ENCODE results near the gene STMP1. TPM values are rescaled to one million over a fixed set of nuclear protein-coding genes. Genes with fewer than 3 reads are reported as not detected.
A peak's percentile ranks its signal among the peaks of the same experiment; 100 is the strongest.

The STMP1 gene
- total and polyA plus RNA-seq, 2 experiments from 2014 or later = 23.0 to 78.4 TPM

- DNase-seq (ENCODE audit: low spot score) (peak; percentile 26), ATAC-seq (peak; percentile 82)
- H3K4me3 Mint-ChIP-seq = no peak overlapping the region
- no peaks in the 10 kb centered on the region for H3K79me2 ChIP-seq (replicated peaks; ENCODE audit: insufficient read depth)
- H3K4me2 ChIP-seq = no peak overlapping the region
- H3K27me3 ChIP-seq (ENCODE audit: insufficient read depth) = no peaks in the 10 kb centered on the region
- H3K4me1 Mint-ChIP-seq = peaks cover 2% of the 10 kb centered on the region; the same call in 2 of the 3 replicates
- H3K36me3 Mint-ChIP-seq (ENCODE audit: low read depth) = no peaks in the 10 kb centered on the region
- H2AFZ ChIP-seq = no peak overlapping the region
- H3K9me3 Mint-ChIP-seq = no peaks in the 10 kb centered on the region
- no peak overlapping the region for H3K4me3 ChIP-seq
- no peaks in the 10 kb centered on the region for H3F3A ChIP-seq (replicated peaks; ENCODE audit: low read depth)
- no peak for TF ChIP-seq CTCF (conservative IDR thresholded peaks at IDR 0.05; ENCODE audit: low read depth in 2 of 2)
- TF ChIP-seq REST (IDR thresholded peaks at IDR 0.05; ENCODE audit: unreplicated experiment) = no peak
- no peak for TF ChIP-seq ZNF331 (CRISPR knock-in tag; IDR thresholded peaks at IDR 0.05; ENCODE audit: low read depth)
- TF ChIP-seq, protein P1, sequence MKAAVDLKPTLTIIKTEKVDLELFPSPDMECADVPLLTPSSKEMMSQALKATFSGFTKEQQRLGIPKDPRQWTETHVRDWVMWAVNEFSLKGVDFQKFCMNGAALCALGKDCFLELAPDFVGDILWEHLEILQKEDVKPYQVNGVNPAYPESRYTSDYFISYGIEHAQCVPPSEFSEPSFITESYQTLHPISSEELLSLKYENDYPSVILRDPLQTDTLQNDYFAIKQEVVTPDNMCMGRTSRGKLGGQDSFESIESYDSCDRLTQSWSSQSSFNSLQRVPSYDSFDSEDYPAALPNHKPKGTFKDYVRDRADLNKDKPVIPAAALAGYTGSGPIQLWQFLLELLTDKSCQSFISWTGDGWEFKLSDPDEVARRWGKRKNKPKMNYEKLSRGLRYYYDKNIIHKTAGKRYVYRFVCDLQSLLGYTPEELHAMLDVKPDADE (IDR thresholded peaks at IDR 0.05) = no peak
- no peak for TF ChIP-seq EZH2 (IDR thresholded peaks at IDR 0.05; ENCODE audit: low read depth, unreplicated experiment)
- no peak for TF ChIP-seq ZNF114 (CRISPR knock-in tag; IDR thresholded peaks at IDR 0.05)
- TF ChIP-seq, protein P2, sequence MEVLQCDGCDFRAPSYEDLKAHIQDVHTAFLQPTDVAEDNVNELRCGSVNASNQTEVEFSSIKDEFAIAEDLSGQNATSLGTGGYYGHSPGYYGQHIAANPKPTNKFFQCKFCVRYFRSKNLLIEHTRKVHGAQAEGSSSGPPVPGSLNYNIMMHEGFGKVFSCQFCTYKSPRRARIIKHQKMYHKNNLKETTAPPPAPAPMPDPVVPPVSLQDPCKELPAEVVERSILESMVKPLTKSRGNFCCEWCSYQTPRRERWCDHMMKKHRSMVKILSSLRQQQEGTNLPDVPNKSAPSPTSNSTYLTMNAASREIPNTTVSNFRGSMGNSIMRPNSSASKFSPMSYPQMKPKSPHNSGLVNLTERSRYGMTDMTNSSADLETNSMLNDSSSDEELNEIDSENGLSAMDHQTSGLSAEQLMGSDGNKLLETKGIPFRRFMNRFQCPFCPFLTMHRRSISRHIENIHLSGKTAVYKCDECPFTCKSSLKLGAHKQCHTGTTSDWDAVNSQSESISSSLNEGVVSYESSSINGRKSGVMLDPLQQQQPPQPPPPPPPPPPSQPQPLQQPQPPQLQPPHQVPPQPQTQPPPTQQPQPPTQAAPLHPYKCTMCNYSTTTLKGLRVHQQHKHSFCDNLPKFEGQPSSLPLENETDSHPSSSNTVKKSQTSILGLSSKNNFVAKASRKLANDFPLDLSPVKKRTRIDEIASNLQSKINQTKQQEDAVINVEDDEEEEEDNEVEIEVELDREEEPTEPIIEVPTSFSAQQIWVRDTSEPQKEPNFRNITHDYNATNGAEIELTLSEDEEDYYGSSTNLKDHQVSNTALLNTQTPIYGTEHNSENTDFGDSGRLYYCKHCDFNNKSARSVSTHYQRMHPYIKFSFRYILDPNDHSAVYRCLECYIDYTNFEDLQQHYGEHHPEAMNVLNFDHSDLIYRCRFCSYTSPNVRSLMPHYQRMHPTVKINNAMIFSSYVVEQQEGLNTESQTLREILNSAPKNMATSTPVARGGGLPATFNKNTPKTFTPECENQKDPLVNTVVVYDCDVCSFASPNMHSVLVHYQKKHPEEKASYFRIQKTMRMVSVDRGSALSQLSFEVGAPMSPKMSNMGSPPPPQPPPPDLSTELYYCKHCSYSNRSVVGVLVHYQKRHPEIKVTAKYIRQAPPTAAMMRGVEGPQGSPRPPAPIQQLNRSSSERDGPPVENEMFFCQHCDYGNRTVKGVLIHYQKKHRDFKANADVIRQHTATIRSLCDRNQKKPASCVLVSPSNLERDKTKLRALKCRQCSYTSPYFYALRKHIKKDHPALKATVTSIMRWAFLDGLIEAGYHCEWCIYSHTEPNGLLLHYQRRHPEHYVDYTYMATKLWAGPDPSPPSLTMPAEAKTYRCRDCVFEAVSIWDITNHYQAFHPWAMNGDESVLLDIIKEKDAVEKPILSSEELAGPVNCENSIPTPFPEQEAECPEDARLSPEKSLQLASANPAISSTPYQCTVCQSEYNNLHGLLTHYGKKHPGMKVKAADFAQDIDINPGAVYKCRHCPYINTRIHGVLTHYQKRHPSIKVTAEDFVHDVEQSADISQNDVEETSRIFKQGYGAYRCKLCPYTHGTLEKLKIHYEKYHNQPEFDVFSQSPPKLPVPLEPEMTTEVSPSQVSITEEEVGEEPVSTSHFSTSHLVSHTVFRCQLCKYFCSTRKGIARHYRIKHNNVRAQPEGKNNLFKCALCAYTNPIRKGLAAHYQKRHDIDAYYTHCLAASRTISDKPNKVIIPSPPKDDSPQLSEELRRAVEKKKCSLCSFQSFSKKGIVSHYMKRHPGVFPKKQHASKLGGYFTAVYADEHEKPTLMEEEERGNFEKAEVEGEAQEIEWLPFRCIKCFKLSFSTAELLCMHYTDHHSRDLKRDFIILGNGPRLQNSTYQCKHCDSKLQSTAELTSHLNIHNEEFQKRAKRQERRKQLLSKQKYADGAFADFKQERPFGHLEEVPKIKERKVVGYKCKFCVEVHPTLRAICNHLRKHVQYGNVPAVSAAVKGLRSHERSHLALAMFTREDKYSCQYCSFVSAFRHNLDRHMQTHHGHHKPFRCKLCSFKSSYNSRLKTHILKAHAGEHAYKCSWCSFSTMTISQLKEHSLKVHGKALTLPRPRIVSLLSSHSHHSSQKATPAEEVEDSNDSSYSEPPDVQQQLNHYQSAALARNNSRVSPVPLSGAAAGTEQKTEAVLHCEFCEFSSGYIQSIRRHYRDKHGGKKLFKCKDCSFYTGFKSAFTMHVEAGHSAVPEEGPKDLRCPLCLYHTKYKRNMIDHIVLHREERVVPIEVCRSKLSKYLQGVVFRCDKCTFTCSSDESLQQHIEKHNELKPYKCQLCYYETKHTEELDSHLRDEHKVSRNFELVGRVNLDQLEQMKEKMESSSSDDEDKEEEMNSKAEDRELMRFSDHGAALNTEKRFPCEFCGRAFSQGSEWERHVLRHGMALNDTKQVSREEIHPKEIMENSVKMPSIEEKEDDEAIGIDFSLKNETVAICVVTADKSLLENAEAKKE (CRISPR knock-in tag; IDR thresholded peaks at IDR 0.05) = no peak
- TF ChIP-seq STAT1 (IDR thresholded peaks at IDR 0.05; ENCODE audit: unreplicated experiment) = no peak
- TF ChIP-seq NANOG (IDR thresholded peaks at IDR 0.05; ENCODE audit: borderline replicate concordance) = no peak
- TF ChIP-seq POLR2AphosphoS5 (IDR thresholded peaks at IDR 0.05; ENCODE audit: low read depth) = no peak
- TF ChIP-seq EZH2phosphoT487 (IDR thresholded peaks at IDR 0.05; ENCODE audit: unreplicated experiment) = no peak
- no peak for TF ChIP-seq JUNB (IDR thresholded peaks at IDR 0.05; ENCODE audit: unreplicated experiment)
- no peak for TF ChIP-seq CREB1 (CRISPR knock-in tag; IDR thresholded peaks at IDR 0.05; ENCODE audit: low read depth)
- no peak overlapping the region for H3K27ac Mint-ChIP-seq
- no peaks in the 10 kb centered on the region; the same call in 1 of the 2 replicates for H3K36me3 ChIP-seq (ENCODE audit: insufficient read depth)
- H3K4me1 ChIP-seq (ENCODE audit: insufficient read depth) = no peaks in the 10 kb centered on the region
- peaks cover 7% of the 10 kb centered on the region for H3K27me3 Mint-ChIP-seq (ENCODE audit: insufficient read depth, low read depth, poor library complexity)
- no peak overlapping the region for H3K27ac ChIP-seq (ENCODE audit: low read depth)
- H4K20me1 ChIP-seq (replicated peaks; ENCODE audit: insufficient read depth) = no peaks in the 10 kb centered on the region
- H3K9me2 ChIP-seq (ENCODE audit: insufficient read depth) = no peaks in the 10 kb centered on the region
These were observed 59.0 kb downstream of the STMP1 start for GRCh38 chr7:135721198-135721820.
